Measurements from ENCODE around the gene PALB2.
"Not testable (repeated sequence)": the region's sequence is repeated elsewhere in the genome, so short reads cannot be mapped to it uniquely, and the experiment has no call there.

The PALB2 gene

GRCh38 chr16:23642246-23642774 is 1.2 kb upstream of the PALB2 start:
- no peak for DNase-seq

- no peak for DNase-seq
Measured at GRCh38 chr16:23640615-23640930, 537 bp downstream of the PALB2 start.

GRCh38 chr16:23635958-23636357 is 5.2 kb downstream of the PALB2 start:
- no peak for DNase-seq

GRCh38 chr16:23634461-23635036 is 6.6 kb downstream of the PALB2 start:
- no peak for DNase-seq

- not testable (repeated sequence) for DNase-seq
Measured at GRCh38 chr16:23631874-23632273, 9.2 kb downstream of the PALB2 start.

- DNase-seq: no peak
Measured at GRCh38 chr16:23629516-23629915, 11.6 kb downstream of the PALB2 start.

- DNase-seq: no peak
Measured at GRCh38 chr16:23624092-23624491, 17.0 kb downstream of the PALB2 start.

- no peak for DNase-seq
Measured at GRCh38 chr16:23615805-23616204, 25.3 kb downstream of the PALB2 start.

GRCh38 chr16:23611936-23612335 is 29.2 kb downstream of the PALB2 start:
- DNase-seq: no peak

- not testable (repeated sequence) for DNase-seq
Measured at GRCh38 chr16:23610905-23611304, 30.2 kb downstream of the PALB2 start.

- no peak for DNase-seq
Measured at GRCh38 chr16:23609929-23610328, 31.2 kb downstream of the PALB2 start.

- DNase-seq: no peak
Measured at GRCh38 chr16:23608194-23608593, 32.9 kb downstream of the PALB2 start.

GRCh38 chr16:23607726-23608125 is 33.4 kb downstream of the PALB2 start:
- no peak for DNase-seq

- peak; percentile 25 for DNase-seq
Measured at GRCh38 chr16:23597003-23597756, 43.9 kb downstream of the PALB2 start.

- DNase-seq: peak; percentile 94
Measured at GRCh38 chr16:23595951-23596720, 45.0 kb downstream of the PALB2 start, which contains the start of gene NDUFAB1. Gene NDUFAB1 (minus strand): TSS chr16:23596316. CDS start chr16:23596290, 26 bp downstream.

GRCh38 chr16:23595246-23595950 is 45.7 kb downstream of the PALB2 start:
- DNase-seq: no peak

GRCh38 chr16:23594186-23594585 is 46.9 kb downstream of the PALB2 start:
- no peak for DNase-seq

GRCh38 chr16:23590181-23590580 is 50.9 kb downstream of the PALB2 start:
- DNase-seq: no peak

- DNase-seq: no peak
Measured at GRCh38 chr16:23587726-23588125, 53.4 kb downstream of the PALB2 start.

GRCh38 chr16:23584186-23585076 is 56.7 kb downstream of the PALB2 start:
- DNase-seq: no peak

GRCh38 chr16:23583271-23583670 is 57.8 kb downstream of the PALB2 start:
- not testable (repeated sequence) for DNase-seq

GRCh38 chr16:23581764-23582163 is 59.3 kb downstream of the PALB2 start:
- DNase-seq: no peak
